Type B pancreatic cell (in vitro differentiated cells): Measurements from ENCODE around the gene TEAD1. TPM values are rescaled to one million over a fixed set of nuclear protein-coding genes. Genes with fewer than 3 reads are reported as not detected.

Experiments
- DNase-seq: peaks from one replicate; pipeline ENCODE4 v3.0.0; 2021; ENCODE audit warnings: mixed read lengths; ENCODE audit not compliant: unreplicated experiment; ENCODE audit errors: extremely low spot score
- H3K27ac Mint-ChIP-seq: 2 replicates; pipeline ENCODE4 v1.8.0; 2021; ENCODE audit warnings: mild to moderate bottlenecking, mixed read lengths
- H3K27me3 Mint-ChIP-seq: 2 replicates; pipeline ENCODE4 v1.8.0; 2021; ENCODE audit warnings: mixed read lengths
- H3K36me3 Mint-ChIP-seq: 2 replicates; pipeline ENCODE4 v1.8.0; 2021; ENCODE audit warnings: mixed read lengths
- H3K4me1 Mint-ChIP-seq: one replicate; pipeline ENCODE4 v1.8.0; 2021; ENCODE audit warnings: mixed read lengths; ENCODE audit not compliant: unreplicated experiment
- H3K4me3 Mint-ChIP-seq: 2 replicates; pipeline ENCODE4 v1.8.0; 2021; ENCODE audit warnings: mild to moderate bottlenecking, mixed read lengths
- H3K9me3 Mint-ChIP-seq: 2 replicates; pipeline ENCODE4 v1.8.0; 2021; ENCODE audit warnings: mixed read lengths
- total RNA-seq: library from RNA; stranded (reverse); gene quantifications from 2 replicates; pipeline ENCODE4 v1.2.1, GENCODE V29; 2021; ENCODE audit warnings: low replicate concordance
- TF ChIP-seq, protein P1 (sequence below): fragments of 200-600 bp; sonication (generic); conservative IDR thresholded peaks from 2 replicates; pipeline ENCODE4 v1.5.0; 2021; ENCODE audit warnings: antibody characterized with exemption, mild to moderate bottlenecking

Gene TEAD1
- total RNA-seq, 1 donor from 2014 or later = 91.8 TPM

DNA sequence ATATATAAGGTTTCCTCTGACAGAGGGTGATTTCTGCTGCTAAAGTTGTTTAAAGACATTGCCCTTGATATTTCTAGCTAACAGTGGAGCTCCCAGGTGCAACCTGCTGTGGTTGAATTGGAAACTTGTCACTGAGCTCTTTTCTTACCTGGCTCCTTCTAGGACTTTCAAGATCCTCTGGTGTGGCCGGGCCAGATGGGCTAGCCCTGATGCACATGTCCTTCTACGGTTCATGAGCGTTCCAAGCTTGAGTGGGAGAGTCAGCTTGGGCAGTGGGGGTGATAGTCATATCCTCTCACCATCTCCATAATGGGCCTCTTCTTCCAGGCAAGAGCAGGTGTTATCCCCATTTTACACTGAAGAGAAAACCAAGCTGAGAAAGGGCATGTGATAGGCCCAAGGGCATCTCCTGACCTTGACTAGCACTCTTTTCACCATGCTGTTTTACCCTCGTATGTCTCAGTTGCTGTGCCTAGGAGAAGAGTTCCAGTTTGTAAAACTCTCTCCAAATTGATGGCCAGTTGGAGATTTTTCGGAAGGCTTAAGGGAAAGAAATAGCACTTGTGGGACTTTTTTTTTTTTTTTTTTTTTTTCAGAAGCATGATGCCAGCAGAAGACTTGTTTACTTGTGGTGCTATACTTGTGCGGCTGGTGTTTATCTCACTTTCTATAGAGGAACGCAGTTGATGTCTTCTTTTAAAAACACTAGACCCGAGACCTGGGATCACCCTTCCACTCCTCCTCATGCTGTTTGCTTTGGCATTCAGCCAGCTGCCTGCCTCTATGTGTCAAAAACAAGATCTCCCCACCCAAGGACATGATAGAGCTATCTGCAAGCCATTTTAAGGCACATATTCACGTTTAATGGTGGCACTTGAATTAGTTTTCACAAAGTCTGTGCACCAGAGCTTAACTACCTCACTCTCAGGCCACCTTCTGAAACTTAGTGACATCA, 32.6 kb downstream of the TEAD1 start:
- H3K4me1 Mint-ChIP-seq = peaks cover 77% of the 10 kb centered on the region
- H3K27ac Mint-ChIP-seq = peak overlapping the region; percentile 77
- no peaks in the 10 kb centered on the region for H3K9me3 Mint-ChIP-seq
- no peaks in the 10 kb centered on the region for H3K27me3 Mint-ChIP-seq
- peaks cover 29% of the 10 kb centered on the region for H3K36me3 Mint-ChIP-seq
- no peak for DNase-seq
- peak overlapping the region; percentile 9 for H3K4me3 Mint-ChIP-seq
- TF ChIP-seq, protein P1, sequence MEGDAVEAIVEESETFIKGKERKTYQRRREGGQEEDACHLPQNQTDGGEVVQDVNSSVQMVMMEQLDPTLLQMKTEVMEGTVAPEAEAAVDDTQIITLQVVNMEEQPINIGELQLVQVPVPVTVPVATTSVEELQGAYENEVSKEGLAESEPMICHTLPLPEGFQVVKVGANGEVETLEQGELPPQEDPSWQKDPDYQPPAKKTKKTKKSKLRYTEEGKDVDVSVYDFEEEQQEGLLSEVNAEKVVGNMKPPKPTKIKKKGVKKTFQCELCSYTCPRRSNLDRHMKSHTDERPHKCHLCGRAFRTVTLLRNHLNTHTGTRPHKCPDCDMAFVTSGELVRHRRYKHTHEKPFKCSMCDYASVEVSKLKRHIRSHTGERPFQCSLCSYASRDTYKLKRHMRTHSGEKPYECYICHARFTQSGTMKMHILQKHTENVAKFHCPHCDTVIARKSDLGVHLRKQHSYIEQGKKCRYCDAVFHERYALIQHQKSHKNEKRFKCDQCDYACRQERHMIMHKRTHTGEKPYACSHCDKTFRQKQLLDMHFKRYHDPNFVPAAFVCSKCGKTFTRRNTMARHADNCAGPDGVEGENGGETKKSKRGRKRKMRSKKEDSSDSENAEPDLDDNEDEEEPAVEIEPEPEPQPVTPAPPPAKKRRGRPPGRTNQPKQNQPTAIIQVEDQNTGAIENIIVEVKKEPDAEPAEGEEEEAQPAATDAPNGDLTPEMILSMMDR = no peak

DNA sequence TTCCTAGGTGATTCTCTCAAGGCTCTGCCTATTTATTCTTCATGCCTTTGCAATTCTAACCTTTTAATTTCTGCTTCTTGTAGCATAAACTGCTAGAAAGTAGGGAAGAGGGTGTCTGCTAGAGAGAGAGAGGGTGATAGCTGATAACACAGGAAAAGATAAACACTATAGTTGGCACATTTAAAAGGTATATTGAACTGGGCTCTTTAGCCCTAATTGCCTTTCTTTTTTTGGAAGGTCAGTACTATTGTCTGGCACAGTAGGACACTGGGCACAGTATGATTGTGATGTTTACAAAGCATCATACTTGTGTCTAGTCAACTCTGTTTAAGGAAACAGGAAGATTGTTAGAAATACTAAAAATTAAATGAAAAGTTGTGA, 33.3 kb downstream of the TEAD1 start:
- peak overlapping the region; percentile 9 for H3K4me3 Mint-ChIP-seq
- no peak for DNase-seq
- peak overlapping the region; percentile 77 for H3K27ac Mint-ChIP-seq
- H3K36me3 Mint-ChIP-seq = peaks cover 32% of the 10 kb centered on the region
- TF ChIP-seq, protein P1 = no peak
- H3K4me1 Mint-ChIP-seq = peaks cover 70% of the 10 kb centered on the region
- no peaks in the 10 kb centered on the region for H3K27me3 Mint-ChIP-seq
- H3K9me3 Mint-ChIP-seq = no peaks in the 10 kb centered on the region

GRCh38 chr11:12711496-12711895, 37.3 kb downstream of the TEAD1 start:
- H3K27me3 Mint-ChIP-seq = no peaks in the 10 kb centered on the region
- H3K4me3 Mint-ChIP-seq = no peak overlapping the region
- H3K27ac Mint-ChIP-seq = no peak overlapping the region
- TF ChIP-seq, protein P1 = no peak
- peaks cover 33% of the 10 kb centered on the region for H3K36me3 Mint-ChIP-seq
- DNase-seq = no peak
- H3K9me3 Mint-ChIP-seq = no peaks in the 10 kb centered on the region
- H3K4me1 Mint-ChIP-seq = peaks cover 48% of the 10 kb centered on the region

- DNase-seq = no peak
- Mint-ChIP-seq H3K27me3 (no peaks in the 10 kb centered on the region), H3K27ac (no peak overlapping the region), H3K4me1 (peaks cover 48% of the 10 kb centered on the region), H3K9me3 (no peaks in the 10 kb centered on the region), H3K4me3 (no peak overlapping the region), H3K36me3 (peaks cover 33% of the 10 kb centered on the region)
- TF ChIP-seq, protein P1 = no peak
These were observed 37.9 kb downstream of the TEAD1 start for GRCh38 chr11:12712132-12712531.

- Mint-ChIP-seq H3K4me1 (peaks cover 57% of the 10 kb centered on the region), H3K4me3 (no peak overlapping the region), H3K9me3 (no peaks in the 10 kb centered on the region), H3K27me3 (no peaks in the 10 kb centered on the region), H3K36me3 (peaks cover 28% of the 10 kb centered on the region), H3K27ac (no peak overlapping the region)
- DNase-seq = no peak
- TF ChIP-seq, protein P1 = no peak
These were observed 40.9 kb downstream of the TEAD1 start for GRCh38 chr11:12715131-12715530.
